ENCODE results near the gene LIM2.

Gene LIM2

GRCh38 chr19:51342631-51343569, 44.9 kb downstream of the LIM2 start:
- Histone ChIP-seq H3K9me3 (ENCODE audit: control extremely low read depth in 1 of 5, control insufficient read depth in 4 of 5, insufficient read depth in 2 of 5, low read depth in 1 of 5, low read length in 4 of 5) (no peaks in the 10 kb centered on the region), H3K27ac (ENCODE audit: insufficient read depth in 1 of 2, low read depth in 1 of 2, low read length in 2 of 2, poor library complexity in 1 of 2, severe bottlenecking in 2 of 2) (no peak overlapping the region), H3K27me3 (replicated peaks in 2 of 5; ENCODE audit: control insufficient read depth in 4 of 5, insufficient read depth in 5 of 5, low read length in 4 of 5) (peaks cover 0 to 18% (median 4%) of the 10 kb centered on the region in 5 experiments), H3K36me3 (ENCODE audit: control insufficient read depth in 4 of 4, insufficient read depth in 4 of 4, low read length in 3 of 4) (peaks cover 5 to 32% (median 19%) of the 10 kb centered on the region in 4 experiments), H3K4me3 (ENCODE audit: control insufficient read depth in 1 of 7, extremely low read depth in 1 of 7, insufficient read depth in 4 of 7, low read depth in 2 of 7, low read length in 6 of 7) (no peak overlapping the region), H3K4me1 (ENCODE audit: control extremely low read depth in 1 of 4, control insufficient read depth in 4 of 4, insufficient read depth in 4 of 4, low read length in 3 of 4) (peaks cover 0 to 22% (median 20%) of the 10 kb centered on the region in 4 experiments)
- CTCF ChIA-PET = interaction anchor here (1.0 to 2.4 kb wide), 10 partner anchors 11 to 187 kb away, joined by 3 to 8 read pairs (median 4); no protein-coding TSS in a partner anchor
- no peak for DNase-seq
- POLR2A ChIA-PET = interaction anchor here (0.6 kb wide), 1 partner anchor 326 kb away, joined by 8 read pairs; no protein-coding TSS in a partner anchor
- WGBS (ENCODE audit: insufficient coverage) = 63% methylated on average over 8 of the region's 9 CpGs

- no peak for DNase-seq
- no peak within 1 kb of the TSS for H3K27ac ChIP-seq (ENCODE audit: insufficient read depth in 1 of 2, low read depth in 1 of 2, low read length in 2 of 2, poor library complexity in 1 of 2, severe bottlenecking in 2 of 2)
- peaks cover 0 to 22% (median 21%) of the 10 kb centered on the region in 4 experiments for H3K4me1 ChIP-seq (ENCODE audit: control extremely low read depth in 1 of 4, control insufficient read depth in 4 of 4, insufficient read depth in 4 of 4, low read length in 3 of 4)
- 81% methylated on average over 3 of the region's 3 CpGs for WGBS (ENCODE audit: insufficient coverage)
- no peak within 1 kb of the TSS for H3K4me3 ChIP-seq (ENCODE audit: control insufficient read depth in 1 of 7, extremely low read depth in 1 of 7, insufficient read depth in 4 of 7, low read depth in 2 of 7, low read length in 6 of 7)
- ChIA-PET CTCF (interaction anchor here (1.1 to 2.6 kb wide), 8 partner anchors 10 to 186 kb away, joined by 3 to 11 read pairs (median 6); no protein-coding TSS in a partner anchor), POLR2A (no interaction called here)
- H3K36me3 ChIP-seq (ENCODE audit: control insufficient read depth in 4 of 4, insufficient read depth in 4 of 4, low read length in 3 of 4) = peaks cover 3 to 26% (median 16%) of the 10 kb centered on the region in 4 experiments
- no peaks in the 10 kb centered on the region for H3K9me3 ChIP-seq (ENCODE audit: control extremely low read depth in 1 of 5, control insufficient read depth in 4 of 5, insufficient read depth in 2 of 5, low read depth in 1 of 5, low read length in 4 of 5)
- peaks cover 0 to 18% (median 4%) of the 10 kb centered on the region in 5 experiments for H3K27me3 ChIP-seq (replicated peaks in 2 of 5; ENCODE audit: control insufficient read depth in 4 of 5, insufficient read depth in 5 of 5, low read length in 4 of 5)
Measured at GRCh38 chr19:51341976-51342580, 45.7 kb downstream of the LIM2 start, which contains the start of gene VSIG10L. TSS of gene VSIG10L (minus strand) at chr19:51342139. CDS start at chr19:51342124, 15 bp downstream.

- CTCF ChIA-PET = interaction anchor here (0.8 to 2.6 kb wide), 10 partner anchors 9 to 98 kb away, joined by 3 to 11 read pairs (median 4); partner anchors contain the start of gene ETFB
- WGBS (ENCODE audit: insufficient coverage) = 96% methylated on average over 18 of the region's 18 CpGs
- H3K27ac ChIP-seq (ENCODE audit: insufficient read depth in 1 of 2, low read depth in 1 of 2, low read length in 2 of 2, poor library complexity in 1 of 2, severe bottlenecking in 2 of 2) = no peak overlapping the region
Measured at GRCh38 chr19:51341066-51341465, 46.7 kb downstream of the LIM2 start.

GRCh38 chr19:51339687-51340656, 47.8 kb downstream of the LIM2 start:
- H3K27me3 ChIP-seq (replicated peaks in 2 of 5; ENCODE audit: control insufficient read depth in 4 of 5, insufficient read depth in 5 of 5, low read length in 4 of 5) = peaks cover 0 to 18% (median 4%) of the 10 kb centered on the region in 5 experiments
- peak; percentile 91 to 93 (median 92) for DNase-seq
- H3K36me3 ChIP-seq (ENCODE audit: control insufficient read depth in 4 of 4, insufficient read depth in 4 of 4, low read length in 3 of 4) = peaks cover 1 to 6% (median 4%) of the 10 kb centered on the region in 4 experiments
- H3K27ac ChIP-seq (ENCODE audit: insufficient read depth in 1 of 2, low read depth in 1 of 2, low read length in 2 of 2, poor library complexity in 1 of 2, severe bottlenecking in 2 of 2) = peak overlapping the region in 1 of 2 experiments; percentile 43
- WGBS (ENCODE audit: insufficient coverage) = 2% methylated on average over 83 of the region's 107 CpGs
- H3K4me1 ChIP-seq (ENCODE audit: control extremely low read depth in 1 of 4, control insufficient read depth in 4 of 4, insufficient read depth in 4 of 4, low read length in 3 of 4) = peaks cover 0 to 22% (median 21%) of the 10 kb centered on the region in 4 experiments
- ChIA-PET CTCF (interaction anchor here (0.7 to 2.6 kb wide), 11 partner anchors 12 to 321 kb away, joined by 3 to 11 read pairs (median 5); partner anchors contain the start of gene ETFB), POLR2A (interaction anchor here (1.3 kb wide), 1 partner anchor 26 kb away, joined by 5 read pairs; no protein-coding TSS in a partner anchor)
- peak overlapping the region; percentile 39 to 83 (median 74) for H3K4me3 ChIP-seq (ENCODE audit: control insufficient read depth in 1 of 7, extremely low read depth in 1 of 7, insufficient read depth in 4 of 7, low read depth in 2 of 7, low read length in 6 of 7)
- no peaks in the 10 kb centered on the region for H3K9me3 ChIP-seq (ENCODE audit: control extremely low read depth in 1 of 5, control insufficient read depth in 4 of 5, insufficient read depth in 2 of 5, low read depth in 1 of 5, low read length in 4 of 5)

More at GRCh38 chr19:51341066-51341465, 46.7 kb downstream of the LIM2 start:
- peaks cover 0 to 18% (median 4%) of the 10 kb centered on the region in 5 experiments for H3K27me3 ChIP-seq (replicated peaks in 2 of 5; ENCODE audit: control insufficient read depth in 4 of 5, insufficient read depth in 5 of 5, low read length in 4 of 5)
- H3K4me3 ChIP-seq (ENCODE audit: control insufficient read depth in 1 of 7, extremely low read depth in 1 of 7, insufficient read depth in 4 of 7, low read depth in 2 of 7, low read length in 6 of 7) = no peak overlapping the region
- no peaks in the 10 kb centered on the region for H3K9me3 ChIP-seq (ENCODE audit: control extremely low read depth in 1 of 5, control insufficient read depth in 4 of 5, insufficient read depth in 2 of 5, low read depth in 1 of 5, low read length in 4 of 5)
- DNase-seq = no peak
- POLR2A ChIA-PET = no interaction called here
- H3K36me3 ChIP-seq (ENCODE audit: control insufficient read depth in 4 of 4, insufficient read depth in 4 of 4, low read length in 3 of 4) = peaks cover 2 to 16% (median 10%) of the 10 kb centered on the region in 4 experiments
- H3K4me1 ChIP-seq (ENCODE audit: control extremely low read depth in 1 of 4, control insufficient read depth in 4 of 4, insufficient read depth in 4 of 4, low read length in 3 of 4) = peaks cover 0 to 22% (median 21%) of the 10 kb centered on the region in 4 experiments

GRCh38 chr19:51339313-51339686, 48.5 kb downstream of the LIM2 start:
- Histone ChIP-seq H3K27ac (ENCODE audit: insufficient read depth in 1 of 2, low read depth in 1 of 2, low read length in 2 of 2, poor library complexity in 1 of 2, severe bottlenecking in 2 of 2) (peak overlapping the region in 1 of 2 experiments; percentile 43), H3K36me3 (ENCODE audit: control insufficient read depth in 4 of 4, insufficient read depth in 4 of 4, low read length in 3 of 4) (no peaks in the 10 kb centered on the region), H3K4me1 (ENCODE audit: control extremely low read depth in 1 of 4, control insufficient read depth in 4 of 4, insufficient read depth in 4 of 4, low read length in 3 of 4) (peaks cover 0 to 22% (median 21%) of the 10 kb centered on the region in 4 experiments), H3K9me3 (ENCODE audit: control extremely low read depth in 1 of 5, control insufficient read depth in 4 of 5, insufficient read depth in 2 of 5, low read depth in 1 of 5, low read length in 4 of 5) (no peaks in the 10 kb centered on the region), H3K27me3 (replicated peaks in 2 of 5; ENCODE audit: control insufficient read depth in 4 of 5, insufficient read depth in 5 of 5, low read length in 4 of 5) (peaks cover 0 to 18% (median 4%) of the 10 kb centered on the region in 5 experiments), H3K4me3 (ENCODE audit: control insufficient read depth in 1 of 7, extremely low read depth in 1 of 7, insufficient read depth in 4 of 7, low read depth in 2 of 7, low read length in 6 of 7) (peak overlapping the region; percentile 39 to 83 (median 74))
- ChIA-PET CTCF (interaction anchor here (0.7 to 2.1 kb wide), 6 partner anchors 11 to 322 kb away, joined by 4 to 7 read pairs (median 5); no protein-coding TSS in a partner anchor), POLR2A (interaction anchor here (1.3 kb wide), 1 partner anchor 26 kb away, joined by 5 read pairs; no protein-coding TSS in a partner anchor)
- WGBS (ENCODE audit: insufficient coverage) = 0% methylated on average over 10 of the region's 10 CpGs
- DNase-seq = no peak

Measured in common myeloid progenitor, CD34-positive (primary cell).